ENCODE measurements around the gene MORN4.
A peak's percentile ranks its signal among the peaks of the same experiment; 100 is the strongest.
"Not testable (repeated sequence)": the region's sequence is repeated elsewhere in the genome, so short reads cannot be mapped to it uniquely, and the experiment has no call there.

The MORN4 gene

DNA sequence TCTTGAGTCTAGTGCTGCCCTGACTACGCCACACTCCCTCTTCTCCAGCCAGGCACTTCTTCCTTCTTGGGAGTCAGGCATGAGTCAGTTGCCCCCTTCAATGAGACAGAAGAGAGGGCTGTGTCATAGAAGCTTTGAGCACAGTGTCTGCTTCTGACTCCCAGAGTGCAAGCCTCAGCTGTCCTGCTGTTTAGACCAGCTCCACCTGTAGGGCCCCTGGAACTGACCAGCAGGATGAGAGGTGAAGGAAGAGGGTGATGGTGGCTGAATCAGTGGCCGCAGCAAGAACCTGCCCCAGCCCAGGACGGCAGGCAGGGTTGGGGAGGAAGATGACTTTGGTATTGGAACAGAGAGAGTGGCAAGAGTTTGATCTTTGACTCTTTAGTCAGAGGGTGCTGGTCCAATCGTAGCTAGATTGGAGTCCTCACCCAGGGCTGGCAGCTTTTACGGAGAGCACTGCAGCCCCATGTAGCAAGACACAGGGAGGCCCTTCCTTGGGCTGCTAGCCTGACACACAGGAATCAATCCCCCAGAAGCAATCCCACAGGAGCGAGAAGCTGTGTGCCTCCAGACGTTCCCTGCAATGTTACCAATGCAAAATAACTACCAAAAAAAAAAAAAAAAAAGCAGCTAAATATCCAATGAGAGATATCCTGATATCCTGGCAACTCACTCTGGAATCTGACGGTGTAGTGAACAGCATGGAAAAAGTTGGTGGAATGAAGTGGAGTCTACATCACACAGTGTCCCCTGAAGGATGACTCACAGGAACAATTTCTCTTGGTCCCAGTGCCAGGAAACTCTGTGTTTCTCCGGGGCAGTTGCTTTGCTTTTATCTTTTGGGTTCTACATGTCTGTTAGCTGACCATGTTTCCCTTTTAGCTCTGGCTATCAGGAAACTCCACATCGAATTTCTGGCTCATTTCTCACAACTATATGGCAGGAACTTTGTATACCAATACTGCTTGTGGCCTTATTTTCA is 36.9 kb downstream of the MORN4 start:
- no peak for DNase-seq (ENCODE audit: low read depth)

DNA sequence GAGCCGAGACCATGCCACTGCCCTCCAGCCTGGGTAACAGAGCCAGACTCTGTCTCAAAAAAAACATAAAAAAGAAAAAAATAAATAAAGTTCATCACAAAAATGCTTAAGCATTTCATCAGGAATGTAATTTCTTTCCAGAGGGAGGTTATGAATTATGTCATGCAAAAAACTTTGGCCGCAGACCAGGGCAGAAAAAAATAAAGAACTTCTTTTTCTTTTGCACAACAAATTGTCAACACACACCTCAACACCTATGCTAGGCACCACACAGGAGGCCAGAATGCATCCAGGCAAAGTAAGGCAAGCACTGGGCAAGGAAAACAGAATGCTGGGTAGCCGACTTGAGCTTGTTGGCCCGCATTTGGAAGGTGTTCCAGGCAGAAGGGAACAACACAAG is 39.9 kb downstream of the MORN4 start:
- no peak for DNase-seq (ENCODE audit: low read depth)

DNA sequence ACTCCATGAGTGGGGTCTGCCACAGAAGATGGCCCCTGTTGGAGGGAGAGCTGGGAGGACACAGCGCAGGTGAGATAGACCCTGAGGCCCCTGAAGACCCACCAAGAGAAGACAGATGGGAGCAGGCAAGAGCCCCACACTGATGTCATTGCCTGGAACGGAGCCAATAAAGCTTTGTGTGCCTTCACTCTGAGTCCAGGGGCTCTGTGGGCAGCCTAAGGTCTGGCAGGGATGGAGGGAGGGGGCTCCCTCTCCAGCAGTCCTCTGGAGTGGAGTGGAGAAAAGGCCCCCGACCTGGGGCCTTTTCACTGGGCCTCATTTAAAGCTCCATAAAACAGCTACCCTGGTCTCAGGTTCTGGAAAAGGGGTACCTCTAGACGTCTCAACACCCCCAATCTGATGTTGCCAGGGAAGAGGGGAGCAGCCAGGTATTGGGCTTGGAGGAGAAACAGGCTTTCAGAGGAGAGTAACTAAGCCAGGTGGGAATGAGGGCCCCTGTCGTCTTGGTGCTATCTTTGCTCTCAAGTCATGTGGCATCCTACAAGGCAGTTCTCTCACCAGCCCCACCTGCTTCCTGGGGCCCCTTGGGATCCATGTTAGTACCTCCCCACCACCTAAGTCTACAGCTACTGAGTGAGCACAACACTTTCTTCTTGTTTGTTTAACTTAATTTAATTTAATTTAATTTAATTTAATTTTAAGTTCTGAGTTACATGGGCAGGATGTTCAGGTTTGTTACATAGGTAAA is 42.4 kb downstream of the MORN4 start:
- DNase-seq (ENCODE audit: low read depth): no peak

DNA sequence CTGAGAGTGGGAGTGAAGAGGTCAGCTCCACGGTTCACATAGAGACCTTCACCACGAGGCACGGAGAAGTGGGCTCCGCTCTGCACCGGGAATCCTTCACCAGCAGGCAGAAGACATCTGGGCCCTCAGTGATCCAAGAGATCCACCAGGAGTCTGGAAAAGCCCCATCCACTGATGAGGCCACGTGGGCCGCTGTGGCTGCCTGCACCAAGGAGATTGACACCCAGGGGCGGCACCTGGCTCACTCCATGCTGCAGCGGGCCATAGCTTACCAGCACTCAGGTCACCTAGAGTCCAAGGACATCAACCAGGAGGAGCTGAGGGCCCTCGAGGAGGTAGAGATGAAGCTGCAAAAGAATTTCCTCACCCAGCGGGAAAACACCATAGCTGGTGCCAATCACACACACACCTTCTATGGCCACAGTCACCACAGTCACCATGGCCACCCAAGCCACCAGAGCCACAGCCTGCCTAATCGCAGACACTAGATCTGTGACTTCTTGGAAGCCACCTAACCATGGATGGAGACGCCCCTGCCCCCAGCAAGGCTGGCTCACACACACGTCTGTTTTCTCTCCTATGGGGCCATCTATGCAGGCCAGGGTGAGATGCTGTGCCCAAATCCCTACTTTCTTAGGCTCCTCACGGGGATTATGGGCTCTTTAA is 43.1 kb downstream of the MORN4 start:
- no peak for DNase-seq (ENCODE audit: low read depth)

DNA sequence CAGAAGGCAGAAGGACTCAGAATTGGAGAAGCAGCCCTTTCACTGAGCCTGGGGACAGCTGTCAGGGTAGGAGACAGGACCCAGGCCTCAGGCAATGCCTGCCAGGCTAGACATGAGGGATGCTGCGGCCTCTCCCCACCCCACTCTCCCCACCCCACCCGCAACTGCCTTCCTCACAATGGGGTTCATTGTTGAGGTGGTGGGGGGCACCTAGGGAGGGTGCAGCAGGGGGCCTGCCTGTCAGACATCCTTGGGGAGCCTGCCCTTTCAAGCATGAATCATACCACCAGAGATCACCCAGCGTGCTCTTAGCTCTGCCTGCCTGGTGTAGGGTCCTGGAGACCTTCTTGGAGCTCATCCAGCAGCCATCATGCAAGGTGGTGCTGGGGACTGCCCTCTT is 43.8 kb downstream of the MORN4 start, which contains the start of gene C10orf62:
C10orf62 (plus strand) TSS at position 243 of the 400 bp plus-strand sequence. CDS start 177 bp downstream, outside the sequence.
- no peak for DNase-seq (ENCODE audit: low read depth)

DNA sequence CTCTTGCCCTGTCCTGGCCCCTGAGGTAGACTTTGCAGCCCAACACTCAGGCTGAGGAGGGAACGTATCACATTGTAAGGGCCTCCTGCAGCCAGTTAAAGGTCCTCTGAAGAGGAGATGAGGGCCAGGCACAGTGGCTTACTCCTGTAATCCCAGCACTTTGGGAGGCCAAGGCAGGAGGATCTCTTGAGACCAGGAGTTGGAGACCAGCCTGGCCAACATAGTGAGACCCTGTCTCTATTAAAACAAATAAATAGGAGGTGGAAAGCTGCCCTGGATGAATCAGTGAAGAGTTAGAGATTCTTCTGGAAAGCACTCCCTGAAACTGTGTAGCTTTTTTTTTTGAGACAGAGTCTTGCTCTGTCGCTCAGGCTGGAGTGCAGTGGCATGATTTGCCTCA is 46.1 kb downstream of the MORN4 start:
- DNase-seq (ENCODE audit: low read depth): no peak

DNA sequence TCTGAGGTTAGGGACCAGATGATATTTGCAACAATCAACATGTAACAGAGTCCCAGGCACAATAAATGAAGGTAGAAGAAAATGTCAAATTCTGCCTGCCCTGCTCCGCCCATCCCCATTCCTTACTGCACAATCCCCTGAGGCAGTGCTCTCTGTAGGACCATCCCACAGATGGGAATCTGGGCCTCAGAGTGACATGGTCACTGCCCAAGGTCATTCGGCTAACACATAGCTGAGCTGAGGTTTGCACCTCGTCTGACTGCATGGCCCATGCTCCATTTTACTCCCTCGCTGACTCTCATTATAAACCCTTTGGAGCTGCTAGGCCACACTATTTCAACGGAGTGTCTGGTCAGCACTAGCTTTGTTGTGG is 47.9 kb downstream of the MORN4 start:
- no peak for DNase-seq (ENCODE audit: low read depth)

GRCh38 chr10:97584798-97585438 is 48.4 kb downstream of the MORN4 start:
- no peak for DNase-seq (ENCODE audit: low read depth)

DNA sequence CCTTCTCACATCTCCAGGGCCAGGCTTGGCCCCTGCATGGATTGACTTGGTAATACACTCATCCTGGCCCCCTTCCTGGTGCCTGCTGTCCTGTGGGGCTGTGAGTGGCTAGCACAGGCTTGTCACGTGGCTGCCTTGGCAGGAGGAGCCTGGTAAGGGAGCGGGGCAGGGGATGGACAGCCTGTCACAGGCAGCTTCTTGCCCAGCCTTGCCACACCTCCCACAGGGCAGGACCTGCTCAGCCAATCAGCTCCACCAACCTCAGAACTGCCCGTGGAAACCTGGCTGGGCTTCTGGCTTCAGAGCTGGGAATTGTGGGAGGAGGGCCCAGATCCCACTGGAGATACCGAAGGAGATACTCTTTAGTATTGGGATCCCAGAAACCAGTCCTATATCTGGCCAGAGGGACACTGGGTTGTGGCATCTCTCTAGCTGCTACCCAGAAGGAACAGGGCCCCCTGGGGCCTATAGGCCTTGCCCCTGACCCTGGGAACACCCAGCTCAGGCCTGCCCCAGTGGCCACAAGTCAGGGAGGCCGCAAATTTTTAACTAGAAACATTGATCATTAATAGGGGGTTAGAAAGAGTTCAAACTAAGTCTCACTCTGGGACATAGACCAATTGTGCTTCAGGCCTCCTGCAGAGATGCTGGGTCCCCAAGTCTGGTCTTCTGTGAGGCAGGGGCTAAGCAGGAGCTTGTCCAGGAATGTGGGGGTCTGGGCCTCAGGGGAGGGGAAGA is 49.1 kb downstream of the MORN4 start, which contains the start of gene HOGA1:
HOGA1 (plus strand) TSS at position 330 of the 738 bp plus-strand sequence; CDS start at position 645, 315 bp downstream.
- DNase-seq (ENCODE audit: low read depth): peak; percentile 7

GRCh38 chr10:97583476-97583875 is 49.8 kb downstream of the MORN4 start:
- no peak for DNase-seq (ENCODE audit: low read depth)

GRCh38 chr10:97582169-97582568 is 51.1 kb downstream of the MORN4 start:
- DNase-seq (ENCODE audit: low read depth): no peak

- no peak for DNase-seq (ENCODE audit: low read depth)
Measured at GRCh38 chr10:97580421-97581367, 52.6 kb downstream of the MORN4 start.

GRCh38 chr10:97578171-97578844 is 55.0 kb downstream of the MORN4 start:
- no peak for DNase-seq (ENCODE audit: low read depth)

- no peak for DNase-seq (ENCODE audit: low read depth)
Measured at GRCh38 chr10:97577701-97578100, 55.6 kb downstream of the MORN4 start.

DNA sequence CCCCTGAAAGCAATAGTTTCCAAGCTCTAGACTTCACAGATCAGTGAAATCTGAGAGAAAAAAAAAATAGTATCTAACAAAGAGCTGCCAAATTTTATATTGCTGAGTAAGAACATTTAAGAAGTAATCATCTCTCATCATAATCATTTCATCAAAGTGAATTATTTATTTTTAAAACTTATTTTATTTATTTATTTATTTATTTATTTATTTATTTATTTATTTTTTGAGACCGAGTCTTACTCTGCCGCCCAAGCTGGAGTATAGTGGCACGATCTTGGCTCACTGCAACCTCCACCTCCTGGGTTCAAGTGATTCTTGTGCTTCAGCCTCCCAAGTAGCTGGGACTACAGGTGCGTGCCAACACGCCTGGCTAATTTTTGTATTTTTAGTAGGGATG is 56.8 kb downstream of the MORN4 start:
- not testable (repeated sequence) for DNase-seq (ENCODE audit: low read depth)

GRCh38 chr10:97575127-97575668 is 58.1 kb downstream of the MORN4 start:
- no peak for DNase-seq (ENCODE audit: low read depth)

GRCh38 chr10:97574374-97575126 is 58.8 kb downstream of the MORN4 start:
- DNase-seq (ENCODE audit: low read depth): no peak

GRCh38 chr10:97573672-97574071 is 59.6 kb downstream of the MORN4 start:
- DNase-seq (ENCODE audit: low read depth): no peak
